ENCODE measurements around the gene KREMEN1.

DNA sequence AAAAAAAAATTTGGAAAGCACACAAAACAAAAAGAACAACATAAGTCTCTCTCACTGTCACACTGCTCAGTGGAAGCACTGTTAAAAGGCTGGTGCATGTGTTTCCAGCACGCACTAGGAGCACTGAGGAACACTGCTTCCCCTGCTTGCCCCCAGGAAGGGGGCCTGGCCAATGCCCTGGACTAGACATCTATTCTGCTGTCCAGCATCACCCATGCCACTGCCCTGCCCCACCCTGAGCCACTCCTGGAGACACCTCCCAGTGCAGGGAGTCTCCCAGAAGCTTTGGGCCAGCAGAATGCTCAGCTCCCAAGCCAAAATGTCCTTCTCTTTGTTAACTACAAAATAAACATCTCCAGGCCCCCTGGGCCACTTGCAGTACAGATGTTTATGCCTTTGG is 83.1 kb downstream of the KREMEN1 start:
- TF ChIP-seq CEBPB (IDR thresholded peaks at IDR 0.05; ENCODE audit: low read depth, low read length) (no peak), MAFK (IDR thresholded peaks at IDR 0.05; ENCODE audit: low read depth, low read length) (no peak), RFX5 (IDR thresholded peaks at IDR 0.05; ENCODE audit: low read depth, low read length) (no peak), BHLHE40 (IDR thresholded peaks at IDR 0.05; ENCODE audit: low read depth, low read length) (no peak), POLR2A (IDR thresholded peaks at IDR 0.05; ENCODE audit: low read depth, low read length) (no peak), NFE2L2 (IDR thresholded peaks at IDR 0.05; ENCODE audit: low read depth, low read length) (no peak), MAZ (IDR thresholded peaks at IDR 0.05; ENCODE audit: borderline replicate concordance, low read depth, low read length) (no peak)
- TF ChIP-seq, protein P1, sequence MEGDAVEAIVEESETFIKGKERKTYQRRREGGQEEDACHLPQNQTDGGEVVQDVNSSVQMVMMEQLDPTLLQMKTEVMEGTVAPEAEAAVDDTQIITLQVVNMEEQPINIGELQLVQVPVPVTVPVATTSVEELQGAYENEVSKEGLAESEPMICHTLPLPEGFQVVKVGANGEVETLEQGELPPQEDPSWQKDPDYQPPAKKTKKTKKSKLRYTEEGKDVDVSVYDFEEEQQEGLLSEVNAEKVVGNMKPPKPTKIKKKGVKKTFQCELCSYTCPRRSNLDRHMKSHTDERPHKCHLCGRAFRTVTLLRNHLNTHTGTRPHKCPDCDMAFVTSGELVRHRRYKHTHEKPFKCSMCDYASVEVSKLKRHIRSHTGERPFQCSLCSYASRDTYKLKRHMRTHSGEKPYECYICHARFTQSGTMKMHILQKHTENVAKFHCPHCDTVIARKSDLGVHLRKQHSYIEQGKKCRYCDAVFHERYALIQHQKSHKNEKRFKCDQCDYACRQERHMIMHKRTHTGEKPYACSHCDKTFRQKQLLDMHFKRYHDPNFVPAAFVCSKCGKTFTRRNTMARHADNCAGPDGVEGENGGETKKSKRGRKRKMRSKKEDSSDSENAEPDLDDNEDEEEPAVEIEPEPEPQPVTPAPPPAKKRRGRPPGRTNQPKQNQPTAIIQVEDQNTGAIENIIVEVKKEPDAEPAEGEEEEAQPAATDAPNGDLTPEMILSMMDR (conservative IDR thresholded peaks at IDR 0.05; ENCODE audit: low read depth, low read length) = no peak
- TF ChIP-seq, protein P2, sequence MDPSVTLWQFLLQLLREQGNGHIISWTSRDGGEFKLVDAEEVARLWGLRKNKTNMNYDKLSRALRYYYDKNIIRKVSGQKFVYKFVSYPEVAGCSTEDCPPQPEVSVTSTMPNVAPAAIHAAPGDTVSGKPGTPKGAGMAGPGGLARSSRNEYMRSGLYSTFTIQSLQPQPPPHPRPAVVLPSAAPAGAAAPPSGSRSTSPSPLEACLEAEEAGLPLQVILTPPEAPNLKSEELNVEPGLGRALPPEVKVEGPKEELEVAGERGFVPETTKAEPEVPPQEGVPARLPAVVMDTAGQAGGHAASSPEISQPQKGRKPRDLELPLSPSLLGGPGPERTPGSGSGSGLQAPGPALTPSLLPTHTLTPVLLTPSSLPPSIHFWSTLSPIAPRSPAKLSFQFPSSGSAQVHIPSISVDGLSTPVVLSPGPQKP (IDR thresholded peaks at IDR 0.05; ENCODE audit: borderline replicate concordance, low read depth, low read length) = no peak
